NB4 (cell line): Measurements from ENCODE around the gene SPTBN4.
A peak's percentile ranks its signal among the peaks of the same experiment; 100 is the strongest.

Source experiments
- DNase-seq: peaks from one replicate; pipeline ENCODE4 v3.0.0; 2010; ENCODE audit warnings: low read depth
- H3K4me3 ChIP-seq: one replicate; pipeline ENCODE4 v1.5.1; 2011; ENCODE audit warnings: mild to moderate bottlenecking, low read depth, low read length, moderate library complexity
- CTCF ChIP-seq: IDR thresholded peaks from one replicate; pipeline ENCODE4 v1.5.1; 2012; ENCODE audit warnings: low read depth, low read length
- MAX ChIP-seq: IDR thresholded peaks from 2 replicates; pipeline ENCODE4 v1.6.1; 2011; ENCODE audit warnings: low read depth, low read length
- MYC ChIP-seq: IDR thresholded peaks from 2 replicates; pipeline ENCODE4 v1.6.1; 2011; ENCODE audit warnings: low read depth, low read length
- POLR2A ChIP-seq: IDR thresholded peaks from 2 replicates; pipeline ENCODE4 v1.6.1; 2011; ENCODE audit warnings: mild to moderate bottlenecking; ENCODE audit not compliant: insufficient read length; ENCODE audit errors: extremely low read depth

SPTBN4 gene

GRCh38 chr19:40420451-40420765, 46.4 kb upstream of the SPTBN4 start:
- peak overlapping the region; percentile 49 for H3K4me3 ChIP-seq
- DNase-seq: no peak
- TF ChIP-seq MAX (no peak), MYC (no peak), POLR2A (no peak), CTCF (no peak)

- H3K4me3 ChIP-seq: peak overlapping the region; percentile 49
- TF ChIP-seq MYC: no peak
- peak; percentile 68 for TF ChIP-seq CTCF
- 0 out of 2 replicates have a peak, but pooled peaks have one; percentile 5 for TF ChIP-seq MAX
- peak; percentile 46 for TF ChIP-seq POLR2A
- peak; percentile 77 for DNase-seq
Measured at GRCh38 chr19:40420766-40421765, 45.7 kb upstream of the SPTBN4 start.

- no peak for TF ChIP-seq MYC
- TF ChIP-seq MAX: no peak
- no peak for TF ChIP-seq POLR2A
- no peak for TF ChIP-seq CTCF
- no peak overlapping the region for H3K4me3 ChIP-seq
- no peak for DNase-seq
Measured at GRCh38 chr19:40421993-40422747, 44.6 kb upstream of the SPTBN4 start.

- no peak overlapping the region for H3K4me3 ChIP-seq
- TF ChIP-seq MAX: no peak
- TF ChIP-seq MYC: no peak
- no peak for TF ChIP-seq POLR2A
- no peak for TF ChIP-seq CTCF
Measured at GRCh38 chr19:40422748-40423566, 43.8 kb upstream of the SPTBN4 start.

GRCh38 chr19:40423938-40424337, 42.9 kb upstream of the SPTBN4 start:
- no peak for TF ChIP-seq MAX
- TF ChIP-seq CTCF: no peak
- TF ChIP-seq MYC: no peak
- TF ChIP-seq POLR2A: no peak
- no peak for DNase-seq
- H3K4me3 ChIP-seq: no peak overlapping the region

More at GRCh38 chr19:40422748-40423566, 43.8 kb upstream of the SPTBN4 start:
- no peak for DNase-seq
